MM.1S (cell line): ENCODE results near the gene CD38.

Source experiments
- EZH2 ChIP-seq: fragments of 300-600 bp; sonication (generic); optimal IDR thresholded peaks from 2 replicates; pipeline ENCODE3; 2017; ENCODE audit warnings: low read depth, mild to moderate bottlenecking, antibody characterized with exemption, low read length, mixed read lengths
- TF ChIP-seq, protein P1 (sequence below): fragments of 300-600 bp; sonication (generic); IDR thresholded peaks from 2 replicates; pipeline ENCODE4 v1.5.1; 2016; ENCODE audit warnings: antibody characterized with exemption, low read length, mixed read lengths

DNA sequence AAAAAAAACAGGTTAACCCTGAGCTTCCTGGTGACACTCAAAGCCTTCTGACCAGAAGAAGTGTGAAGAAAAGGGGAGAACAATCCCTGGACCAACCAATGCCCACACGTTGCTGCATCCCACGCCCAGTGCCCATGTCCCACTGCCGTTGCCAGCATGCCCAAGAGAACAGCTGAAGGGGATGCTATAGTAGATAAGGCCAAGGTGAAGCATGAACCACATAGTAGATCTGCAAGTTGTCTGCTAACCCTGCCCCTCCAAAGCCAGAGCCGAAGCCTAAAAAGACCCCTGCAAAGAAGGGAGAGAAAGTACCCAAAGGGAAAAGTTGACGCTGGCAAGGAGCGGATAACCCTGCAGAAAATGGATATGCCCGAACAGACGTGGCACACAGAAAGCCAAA, 11.3 kb upstream of the CD38 start:
- TF ChIP-seq, protein P1, sequence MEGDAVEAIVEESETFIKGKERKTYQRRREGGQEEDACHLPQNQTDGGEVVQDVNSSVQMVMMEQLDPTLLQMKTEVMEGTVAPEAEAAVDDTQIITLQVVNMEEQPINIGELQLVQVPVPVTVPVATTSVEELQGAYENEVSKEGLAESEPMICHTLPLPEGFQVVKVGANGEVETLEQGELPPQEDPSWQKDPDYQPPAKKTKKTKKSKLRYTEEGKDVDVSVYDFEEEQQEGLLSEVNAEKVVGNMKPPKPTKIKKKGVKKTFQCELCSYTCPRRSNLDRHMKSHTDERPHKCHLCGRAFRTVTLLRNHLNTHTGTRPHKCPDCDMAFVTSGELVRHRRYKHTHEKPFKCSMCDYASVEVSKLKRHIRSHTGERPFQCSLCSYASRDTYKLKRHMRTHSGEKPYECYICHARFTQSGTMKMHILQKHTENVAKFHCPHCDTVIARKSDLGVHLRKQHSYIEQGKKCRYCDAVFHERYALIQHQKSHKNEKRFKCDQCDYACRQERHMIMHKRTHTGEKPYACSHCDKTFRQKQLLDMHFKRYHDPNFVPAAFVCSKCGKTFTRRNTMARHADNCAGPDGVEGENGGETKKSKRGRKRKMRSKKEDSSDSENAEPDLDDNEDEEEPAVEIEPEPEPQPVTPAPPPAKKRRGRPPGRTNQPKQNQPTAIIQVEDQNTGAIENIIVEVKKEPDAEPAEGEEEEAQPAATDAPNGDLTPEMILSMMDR: no peak
- no peak for TF ChIP-seq EZH2
